ENCODE results near the gene EYS.

Gene EYS

GRCh38 chr6:65126667-65127066 is 580.4 kb downstream of the EYS start:
- Histone ChIP-seq H3K27ac (ENCODE audit: low read depth in 2 of 2, low read length in 2 of 2) (no peak overlapping the region), H3K9ac (ENCODE audit: low read depth in 1 of 2, low read length in 2 of 2) (no peak overlapping the region), H3K27me3 (ENCODE audit: control insufficient read depth in 2 of 2, insufficient read depth in 2 of 2, low read length in 2 of 2) (no peaks in the 10 kb centered on the region), H3K36me3 (ENCODE audit: control insufficient read depth in 2 of 2, insufficient read depth in 2 of 2, low read length in 2 of 2) (no peaks in the 10 kb centered on the region), H3K4me1 (ENCODE audit: control insufficient read depth in 2 of 2, insufficient read depth in 2 of 2, low read length in 2 of 2) (no peaks in the 10 kb centered on the region), H3K4me3 (ENCODE audit: low read length in 2 of 2) (no peak overlapping the region), H3K9me3 (ENCODE audit: control insufficient read depth in 2 of 2, low read length in 2 of 2) (no peaks in the 10 kb centered on the region)

DNA sequence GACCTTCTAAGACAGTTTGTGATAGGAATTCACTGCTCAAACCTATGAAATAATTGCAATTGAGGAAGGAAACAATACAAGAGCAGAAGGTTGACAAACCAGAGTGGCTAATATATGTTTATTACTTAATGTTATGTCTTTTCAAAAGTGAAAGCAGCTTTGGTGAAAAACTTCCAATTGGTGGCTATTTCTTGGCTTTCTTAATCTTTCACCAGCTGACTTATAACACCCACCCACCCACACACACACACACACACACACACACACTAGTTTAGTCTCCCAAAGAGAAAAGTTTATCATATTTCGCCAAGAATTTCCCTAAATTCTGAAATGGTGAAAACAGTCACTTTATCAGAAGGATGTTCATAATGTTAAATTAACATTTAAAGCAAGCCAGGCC is 583.5 kb downstream of the EYS start:
- Histone ChIP-seq H3K9me3 (ENCODE audit: control insufficient read depth in 2 of 2, low read length in 2 of 2) (no peaks in the 10 kb centered on the region), H3K4me1 (ENCODE audit: control insufficient read depth in 2 of 2, insufficient read depth in 2 of 2, low read length in 2 of 2) (no peaks in the 10 kb centered on the region), H3K27me3 (ENCODE audit: control insufficient read depth in 2 of 2, insufficient read depth in 2 of 2, low read length in 2 of 2) (no peaks in the 10 kb centered on the region), H3K36me3 (ENCODE audit: control insufficient read depth in 2 of 2, insufficient read depth in 2 of 2, low read length in 2 of 2) (no peaks in the 10 kb centered on the region), H3K9ac (ENCODE audit: low read depth in 1 of 2, low read length in 2 of 2) (no peak overlapping the region), H3K4me3 (ENCODE audit: low read length in 2 of 2) (no peak overlapping the region), H3K27ac (ENCODE audit: low read depth in 2 of 2, low read length in 2 of 2) (no peak overlapping the region)

DNA sequence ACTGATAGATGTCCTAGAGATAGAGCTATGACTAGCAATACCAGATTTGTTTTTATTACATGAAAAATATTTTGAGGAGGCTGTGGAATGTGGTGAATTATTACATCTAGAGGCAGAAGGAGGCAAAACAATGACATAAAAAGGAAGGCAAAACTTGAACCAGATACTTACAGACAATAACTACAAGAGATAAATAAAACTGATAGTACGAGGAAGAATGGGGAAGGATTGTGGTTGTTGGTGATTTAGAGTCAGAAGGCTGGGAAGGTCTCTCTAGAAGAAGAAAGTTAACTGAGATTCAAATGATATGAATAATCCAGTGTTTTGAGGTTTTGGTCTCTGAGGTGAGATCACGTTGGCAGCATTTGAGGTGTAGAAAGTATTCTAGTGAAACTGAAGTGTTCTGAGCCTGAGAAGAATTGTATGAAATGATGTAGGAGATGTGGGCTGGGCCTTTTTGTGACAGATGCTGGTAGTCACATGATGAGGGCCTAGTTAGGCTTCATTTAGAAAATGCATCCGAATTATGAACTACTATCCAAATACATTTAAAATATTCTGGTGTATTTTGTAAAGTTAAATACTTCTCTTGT is 589.1 kb downstream of the EYS start:
- H3K27ac ChIP-seq (ENCODE audit: low read depth in 2 of 2, low read length in 2 of 2), result no peak overlapping the region
- H3K4me1 ChIP-seq (ENCODE audit: control insufficient read depth in 2 of 2, insufficient read depth in 2 of 2, low read length in 2 of 2), result no peaks in the 10 kb centered on the region
- H3K9me3 ChIP-seq (ENCODE audit: control insufficient read depth in 2 of 2, low read length in 2 of 2), result no peaks in the 10 kb centered on the region
- no peaks in the 10 kb centered on the region for H3K27me3 ChIP-seq (ENCODE audit: control insufficient read depth in 2 of 2, insufficient read depth in 2 of 2, low read length in 2 of 2)
- H3K4me3 ChIP-seq (ENCODE audit: low read length in 2 of 2), result no peak overlapping the region
- H3K9ac ChIP-seq (ENCODE audit: low read depth in 1 of 2, low read length in 2 of 2), result no peak overlapping the region
- no peaks in the 10 kb centered on the region for H3K36me3 ChIP-seq (ENCODE audit: control insufficient read depth in 2 of 2, insufficient read depth in 2 of 2, low read length in 2 of 2)

- Histone ChIP-seq H3K27ac (ENCODE audit: low read depth in 2 of 2, low read length in 2 of 2) (no peak overlapping the region), H3K4me3 (ENCODE audit: low read length in 2 of 2) (no peak overlapping the region), H3K9me3 (ENCODE audit: control insufficient read depth in 2 of 2, low read length in 2 of 2) (no peaks in the 10 kb centered on the region), H3K27me3 (ENCODE audit: control insufficient read depth in 2 of 2, insufficient read depth in 2 of 2, low read length in 2 of 2) (no peaks in the 10 kb centered on the region), H3K4me1 (ENCODE audit: control insufficient read depth in 2 of 2, insufficient read depth in 2 of 2, low read length in 2 of 2) (no peaks in the 10 kb centered on the region), H3K36me3 (ENCODE audit: control insufficient read depth in 2 of 2, insufficient read depth in 2 of 2, low read length in 2 of 2) (no peaks in the 10 kb centered on the region), H3K9ac (ENCODE audit: low read depth in 1 of 2, low read length in 2 of 2) (no peak overlapping the region)
Observed at GRCh38 chr6:65116326-65116725, 590.7 kb downstream of the EYS start.

DNA sequence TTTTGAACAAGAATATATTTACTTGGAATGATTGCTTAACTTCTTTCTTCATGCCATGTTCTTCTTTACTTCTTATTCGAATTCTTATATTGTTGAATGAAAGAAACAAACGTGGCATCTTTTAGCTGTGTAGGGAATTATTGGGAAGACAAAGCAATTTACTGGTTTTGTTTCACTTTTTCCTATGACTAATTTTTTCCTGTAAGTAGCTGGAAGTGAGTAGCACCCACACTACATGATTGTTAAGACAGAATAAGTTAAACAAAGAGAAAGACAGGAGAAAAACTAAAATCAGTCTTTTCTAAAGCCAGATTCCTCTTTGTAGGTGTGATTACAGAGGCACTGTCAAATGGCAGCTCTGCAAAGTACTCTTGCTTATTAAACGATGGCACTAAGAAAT is 593.4 kb downstream of the EYS start:
- Histone ChIP-seq H3K9ac (ENCODE audit: low read depth in 1 of 2, low read length in 2 of 2) (no peak overlapping the region), H3K27me3 (ENCODE audit: control insufficient read depth in 2 of 2, insufficient read depth in 2 of 2, low read length in 2 of 2) (no peaks in the 10 kb centered on the region), H3K9me3 (ENCODE audit: control insufficient read depth in 2 of 2, low read length in 2 of 2) (no peaks in the 10 kb centered on the region), H3K27ac (ENCODE audit: low read depth in 2 of 2, low read length in 2 of 2) (no peak overlapping the region), H3K36me3 (ENCODE audit: control insufficient read depth in 2 of 2, insufficient read depth in 2 of 2, low read length in 2 of 2) (no peaks in the 10 kb centered on the region), H3K4me3 (ENCODE audit: low read length in 2 of 2) (no peak overlapping the region), H3K4me1 (ENCODE audit: control insufficient read depth in 2 of 2, insufficient read depth in 2 of 2, low read length in 2 of 2) (no peaks in the 10 kb centered on the region)

DNA sequence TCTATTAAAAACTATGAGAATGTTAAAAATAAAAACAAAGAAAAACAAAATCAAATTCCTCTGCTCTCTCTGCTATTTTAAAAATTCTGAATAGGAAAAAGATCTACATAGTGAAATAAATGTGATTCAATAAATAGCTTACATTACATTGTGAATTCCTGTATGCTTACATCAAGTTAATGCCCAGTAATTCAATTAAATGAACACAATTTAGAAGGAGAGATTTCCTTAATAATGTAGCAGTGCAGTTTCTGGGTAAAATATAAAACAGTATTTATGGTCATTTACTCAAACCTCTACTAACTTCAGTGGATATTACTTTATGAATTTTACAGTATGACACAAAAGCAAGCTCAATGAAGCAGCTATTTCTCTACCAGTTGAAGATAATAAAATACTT is 594.6 kb downstream of the EYS start:
- no peak overlapping the region for H3K9ac ChIP-seq (ENCODE audit: low read depth in 1 of 2, low read length in 2 of 2)
- no peak overlapping the region for H3K27ac ChIP-seq (ENCODE audit: low read depth in 2 of 2, low read length in 2 of 2)
- no peaks in the 10 kb centered on the region for H3K9me3 ChIP-seq (ENCODE audit: control insufficient read depth in 2 of 2, low read length in 2 of 2)
- H3K36me3 ChIP-seq (ENCODE audit: control insufficient read depth in 2 of 2, insufficient read depth in 2 of 2, low read length in 2 of 2), result no peaks in the 10 kb centered on the region
- no peaks in the 10 kb centered on the region for H3K4me1 ChIP-seq (ENCODE audit: control insufficient read depth in 2 of 2, insufficient read depth in 2 of 2, low read length in 2 of 2)
- no peaks in the 10 kb centered on the region for H3K27me3 ChIP-seq (ENCODE audit: control insufficient read depth in 2 of 2, insufficient read depth in 2 of 2, low read length in 2 of 2)
- no peak overlapping the region for H3K4me3 ChIP-seq (ENCODE audit: low read length in 2 of 2)

- Histone ChIP-seq H3K4me1 (ENCODE audit: control insufficient read depth in 2 of 2, insufficient read depth in 2 of 2, low read length in 2 of 2) (no peaks in the 10 kb centered on the region), H3K27me3 (ENCODE audit: control insufficient read depth in 2 of 2, insufficient read depth in 2 of 2, low read length in 2 of 2) (no peaks in the 10 kb centered on the region), H3K4me3 (ENCODE audit: low read length in 2 of 2) (no peak overlapping the region), H3K36me3 (ENCODE audit: control insufficient read depth in 2 of 2, insufficient read depth in 2 of 2, low read length in 2 of 2) (no peaks in the 10 kb centered on the region), H3K27ac (ENCODE audit: low read depth in 2 of 2, low read length in 2 of 2) (no peak overlapping the region), H3K9me3 (ENCODE audit: control insufficient read depth in 2 of 2, low read length in 2 of 2) (no peaks in the 10 kb centered on the region), H3K9ac (ENCODE audit: low read depth in 1 of 2, low read length in 2 of 2) (no peak overlapping the region)
Observed at GRCh38 chr6:65110031-65110430, 597.0 kb downstream of the EYS start.

DNA sequence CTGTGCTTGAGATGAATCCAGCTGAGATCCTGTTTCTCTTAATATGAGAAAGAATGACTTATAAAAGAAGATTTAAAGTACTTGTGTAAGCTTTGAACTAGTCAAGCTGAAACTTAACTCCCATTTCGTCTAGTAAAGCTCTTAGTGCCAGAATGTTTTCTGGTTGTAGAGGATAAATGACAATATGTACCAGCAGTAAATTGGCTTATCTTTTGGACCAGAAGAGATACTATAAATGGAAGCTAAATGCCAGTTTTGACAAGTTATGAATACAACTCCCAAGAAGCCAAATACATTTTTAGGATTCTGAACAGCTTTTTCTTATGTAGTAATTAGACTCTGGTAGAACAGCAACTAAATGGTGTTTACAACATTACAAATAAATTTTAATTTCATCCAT is 608.7 kb downstream of the EYS start:
- Histone ChIP-seq H3K36me3 (ENCODE audit: control insufficient read depth in 2 of 2, insufficient read depth in 2 of 2, low read length in 2 of 2) (no peaks in the 10 kb centered on the region), H3K4me3 (ENCODE audit: low read length in 2 of 2) (no peak overlapping the region), H3K9me3 (ENCODE audit: control insufficient read depth in 2 of 2, low read length in 2 of 2) (no peaks in the 10 kb centered on the region), H3K27ac (ENCODE audit: low read depth in 2 of 2, low read length in 2 of 2) (no peak overlapping the region), H3K9ac (ENCODE audit: low read depth in 1 of 2, low read length in 2 of 2) (no peak overlapping the region), H3K27me3 (ENCODE audit: control insufficient read depth in 2 of 2, insufficient read depth in 2 of 2, low read length in 2 of 2) (no peaks in the 10 kb centered on the region), H3K4me1 (ENCODE audit: control insufficient read depth in 2 of 2, insufficient read depth in 2 of 2, low read length in 2 of 2) (no peaks in the 10 kb centered on the region)

GRCh38 chr6:65091561-65091960 is 615.5 kb downstream of the EYS start:
- H3K27me3 ChIP-seq (ENCODE audit: control insufficient read depth in 2 of 2, insufficient read depth in 2 of 2, low read length in 2 of 2), result no peaks in the 10 kb centered on the region
- no peaks in the 10 kb centered on the region for H3K9me3 ChIP-seq (ENCODE audit: control insufficient read depth in 2 of 2, low read length in 2 of 2)
- no peaks in the 10 kb centered on the region for H3K4me1 ChIP-seq (ENCODE audit: control insufficient read depth in 2 of 2, insufficient read depth in 2 of 2, low read length in 2 of 2)
- no peak overlapping the region for H3K9ac ChIP-seq (ENCODE audit: low read depth in 1 of 2, low read length in 2 of 2)
- H3K27ac ChIP-seq (ENCODE audit: low read depth in 2 of 2, low read length in 2 of 2), result no peak overlapping the region
- no peak overlapping the region for H3K4me3 ChIP-seq (ENCODE audit: low read length in 2 of 2)
- H3K36me3 ChIP-seq (ENCODE audit: control insufficient read depth in 2 of 2, insufficient read depth in 2 of 2, low read length in 2 of 2), result no peaks in the 10 kb centered on the region

GRCh38 chr6:65088575-65088974 is 618.5 kb downstream of the EYS start:
- no peak overlapping the region for H3K9ac ChIP-seq (ENCODE audit: low read depth in 1 of 2, low read length in 2 of 2)
- no peak overlapping the region for H3K27ac ChIP-seq (ENCODE audit: low read depth in 2 of 2, low read length in 2 of 2)
- H3K36me3 ChIP-seq (ENCODE audit: control insufficient read depth in 2 of 2, insufficient read depth in 2 of 2, low read length in 2 of 2), result no peaks in the 10 kb centered on the region
- no peaks in the 10 kb centered on the region for H3K9me3 ChIP-seq (ENCODE audit: control insufficient read depth in 2 of 2, low read length in 2 of 2)
- H3K27me3 ChIP-seq (ENCODE audit: control insufficient read depth in 2 of 2, insufficient read depth in 2 of 2, low read length in 2 of 2), result no peaks in the 10 kb centered on the region
- no peak overlapping the region for H3K4me3 ChIP-seq (ENCODE audit: low read length in 2 of 2)
- H3K4me1 ChIP-seq (ENCODE audit: control insufficient read depth in 2 of 2, insufficient read depth in 2 of 2, low read length in 2 of 2), result no peaks in the 10 kb centered on the region

DNA sequence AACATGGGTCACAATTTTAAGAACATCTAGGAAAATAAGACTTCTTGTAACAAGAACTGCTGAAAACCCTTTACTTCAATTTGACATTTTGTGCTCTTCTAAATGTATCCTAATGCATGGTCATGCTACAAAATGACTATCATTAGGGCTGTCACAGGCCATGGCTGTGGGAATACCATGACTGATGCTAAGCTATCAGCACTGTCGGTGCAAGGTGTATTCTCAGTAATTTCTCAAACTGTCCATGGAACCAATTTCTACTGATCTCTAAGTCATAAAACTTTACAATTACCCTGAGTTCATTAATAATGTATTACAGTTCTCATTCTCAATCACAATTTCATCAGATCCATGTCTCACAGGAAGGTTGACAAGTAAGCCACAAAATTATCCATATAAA is 625.3 kb downstream of the EYS start:
- no peak overlapping the region for H3K27ac ChIP-seq (ENCODE audit: low read depth in 2 of 2, low read length in 2 of 2)

More for the DNA sequence above, 625.3 kb downstream of the EYS start:
- no peaks in the 10 kb centered on the region for H3K4me1 ChIP-seq (ENCODE audit: control insufficient read depth in 2 of 2, insufficient read depth in 2 of 2, low read length in 2 of 2)
- no peaks in the 10 kb centered on the region for H3K36me3 ChIP-seq (ENCODE audit: control insufficient read depth in 2 of 2, insufficient read depth in 2 of 2, low read length in 2 of 2)
- H3K27me3 ChIP-seq (ENCODE audit: control insufficient read depth in 2 of 2, insufficient read depth in 2 of 2, low read length in 2 of 2), result no peaks in the 10 kb centered on the region
- H3K4me3 ChIP-seq (ENCODE audit: low read length in 2 of 2), result no peak overlapping the region
- no peak overlapping the region for H3K9ac ChIP-seq (ENCODE audit: low read depth in 1 of 2, low read length in 2 of 2)
- no peaks in the 10 kb centered on the region for H3K9me3 ChIP-seq (ENCODE audit: control insufficient read depth in 2 of 2, low read length in 2 of 2)
